ENCODE measurements around the gene RNF25. TPM values are rescaled to one million over a fixed set of nuclear protein-coding genes. Genes with fewer than 3 reads are reported as not detected.
"Not testable (repeated sequence)": the region's sequence is repeated elsewhere in the genome, so short reads cannot be mapped to it uniquely, and the experiment has no call there.

Gene RNF25
- total RNA-seq, 4 donors from 2014 or later = 9.5 to 23.7 (median 18.6) TPM

- no peak overlapping the region for H3K27ac ChIP-seq
- peaks cover 0 to 12% (median 0%) of the 10 kb centered on the region in 3 donors for H3K36me3 ChIP-seq
- H3K4me3 ChIP-seq = no peak overlapping the region
- DNase-seq = no peak
- no peaks in the 10 kb centered on the region for H3K9me3 ChIP-seq
- no peak for TF ChIP-seq CTCF (IDR thresholded peaks at IDR 0.05)
- TF ChIP-seq POLR2A (IDR thresholded peaks at IDR 0.05) = no peak
- no peaks in the 10 kb centered on the region for H3K27me3 ChIP-seq
- no peaks in the 10 kb centered on the region for H3K4me1 ChIP-seq
Observed at GRCh38 chr2:218701806-218702205, 30.0 kb upstream of the RNF25 start.

GRCh38 chr2:218698885-218699284 is 27.1 kb upstream of the RNF25 start:
- Histone ChIP-seq H3K4me3 (no peak overlapping the region), H3K27me3 (no peaks in the 10 kb centered on the region), H3K36me3 (peaks cover 0 to 14% (median 0%) of the 10 kb centered on the region in 3 donors), H3K9me3 (no peaks in the 10 kb centered on the region), H3K27ac (no peak overlapping the region), H3K4me1 (no peaks in the 10 kb centered on the region)
- TF ChIP-seq CTCF (IDR thresholded peaks at IDR 0.05) = no peak
- TF ChIP-seq POLR2A (IDR thresholded peaks at IDR 0.05) = no peak
- DNase-seq = no peak

- no peak overlapping the region for H3K27ac ChIP-seq
- no peak overlapping the region for H3K4me3 ChIP-seq
- H3K9me3 ChIP-seq = no peaks in the 10 kb centered on the region
- peaks cover 0 to 35% (median 0%) of the 10 kb centered on the region in 3 donors for H3K36me3 ChIP-seq
- no peak for TF ChIP-seq POLR2A (IDR thresholded peaks at IDR 0.05)
- no peak for TF ChIP-seq CTCF (IDR thresholded peaks at IDR 0.05)
- H3K4me1 ChIP-seq = no peaks in the 10 kb centered on the region
- DNase-seq = no peak
- no peaks in the 10 kb centered on the region for H3K27me3 ChIP-seq
Observed at GRCh38 chr2:218694405-218695145, 22.8 kb upstream of the RNF25 start.

GRCh38 chr2:218691234-218691633 is 19.4 kb upstream of the RNF25 start:
- H3K9me3 ChIP-seq = no peaks in the 10 kb centered on the region
- H3K27me3 ChIP-seq = no peaks in the 10 kb centered on the region
- H3K4me1 ChIP-seq = no peaks in the 10 kb centered on the region
- peaks cover 0 to 30% (median 0%) of the 10 kb centered on the region in 3 donors for H3K36me3 ChIP-seq
- TF ChIP-seq CTCF (IDR thresholded peaks at IDR 0.05) (no peak), POLR2A (IDR thresholded peaks at IDR 0.05) (no peak)
- H3K4me3 ChIP-seq = no peak overlapping the region
- DNase-seq = no peak
- H3K27ac ChIP-seq = no peak overlapping the region

GRCh38 chr2:218687400-218688060 is 15.7 kb upstream of the RNF25 start:
- peak in 2 of 3 donors; percentile 25 to 76 for DNase-seq
- H3K36me3 ChIP-seq = peaks cover 0 to 22% (median 0%) of the 10 kb centered on the region in 3 donors
- TF ChIP-seq CTCF (IDR thresholded peaks at IDR 0.05) = peak; percentile 21 to 92 (median 72)
- H3K27me3 ChIP-seq, H3K4me1 ChIP-seq, H3K27ac ChIP-seq, H3K9me3 ChIP-seq, H3K4me3 ChIP-seq: not testable (repeated sequence)
